SU-DHL-6 (cell line): ENCODE results near the gene GSN.

ENCODE experiments used
- EZH2phosphoT487 ChIP-seq: fragments of 200-600 bp; sonication (generic), shearing (Covaris generic); conservative IDR thresholded peaks from 2 replicates; pipeline ENCODE4 v1.6.1; 2018; ENCODE audit warnings: mild to moderate bottlenecking, antibody characterized with exemption, low read length, moderate library complexity, mixed read lengths
- TF ChIP-seq, protein P1 (sequence below): fragments of 200-600 bp; sonication (generic); IDR thresholded peaks from one replicate; pipeline ENCODE4 v1.5.1; 2017; ENCODE audit warnings: antibody characterized with exemption, mild to moderate bottlenecking, low read length, moderate library complexity; ENCODE audit not compliant: insufficient read depth, poor library complexity, severe bottlenecking

GRCh38 chr9:121285835-121286687, 18.1 kb downstream of the GSN start:
- TF ChIP-seq, protein P1, sequence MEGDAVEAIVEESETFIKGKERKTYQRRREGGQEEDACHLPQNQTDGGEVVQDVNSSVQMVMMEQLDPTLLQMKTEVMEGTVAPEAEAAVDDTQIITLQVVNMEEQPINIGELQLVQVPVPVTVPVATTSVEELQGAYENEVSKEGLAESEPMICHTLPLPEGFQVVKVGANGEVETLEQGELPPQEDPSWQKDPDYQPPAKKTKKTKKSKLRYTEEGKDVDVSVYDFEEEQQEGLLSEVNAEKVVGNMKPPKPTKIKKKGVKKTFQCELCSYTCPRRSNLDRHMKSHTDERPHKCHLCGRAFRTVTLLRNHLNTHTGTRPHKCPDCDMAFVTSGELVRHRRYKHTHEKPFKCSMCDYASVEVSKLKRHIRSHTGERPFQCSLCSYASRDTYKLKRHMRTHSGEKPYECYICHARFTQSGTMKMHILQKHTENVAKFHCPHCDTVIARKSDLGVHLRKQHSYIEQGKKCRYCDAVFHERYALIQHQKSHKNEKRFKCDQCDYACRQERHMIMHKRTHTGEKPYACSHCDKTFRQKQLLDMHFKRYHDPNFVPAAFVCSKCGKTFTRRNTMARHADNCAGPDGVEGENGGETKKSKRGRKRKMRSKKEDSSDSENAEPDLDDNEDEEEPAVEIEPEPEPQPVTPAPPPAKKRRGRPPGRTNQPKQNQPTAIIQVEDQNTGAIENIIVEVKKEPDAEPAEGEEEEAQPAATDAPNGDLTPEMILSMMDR: no peak
- no peak for TF ChIP-seq EZH2phosphoT487
